Suprapubic skin (tissue), 4 donors: ENCODE data around the gene GRIFIN. TPM values are rescaled to one million over a fixed set of nuclear protein-coding genes. Genes with fewer than 3 reads are reported as not detected.

Experiments used
- DNase-seq, 2 donors: peaks; one replicate each; pipeline ENCODE4 v3.0.0-alpha.2; 2019; ENCODE audit warnings: low spot score in 2 of 2
- H3K27ac ChIP-seq: fragments of 200-600 bp; sonication (generic); one replicate; pipeline ENCODE4 v1.5.1; 2019
- H3K27me3 ChIP-seq: fragments of 200-600 bp; sonication (generic); one replicate; pipeline ENCODE4 v1.5.1; 2019
- H3K36me3 ChIP-seq: fragments of 200-600 bp; sonication (generic); one replicate; pipeline ENCODE4 v1.5.1; 2019
- H3K4me1 ChIP-seq: fragments of 200-600 bp; sonication (generic); one replicate; pipeline ENCODE4 v1.5.1; 2019
- H3K4me3 ChIP-seq: fragments of 200-600 bp; sonication (generic); one replicate; pipeline ENCODE4 v1.5.1; 2019; ENCODE audit warnings: mild to moderate bottlenecking
- H3K9me3 ChIP-seq: fragments of 200-600 bp; sonication (generic); one replicate; pipeline ENCODE4 v1.5.1; 2019
- EP300 ChIP-seq: sonication (generic); formaldehyde crosslinking; IDR thresholded peaks from one replicate; pipeline ENCODE4 v1.6.1; 2017; ENCODE audit warnings: antibody characterized with exemption
- POLR2A ChIP-seq, 2 donors: fragments of 450-650 bp; IDR thresholded peaks; one replicate each; pipeline ENCODE4 v1.6.1; 2017; ENCODE audit warnings: antibody characterized with exemption in 2 of 2, mild to moderate bottlenecking in 2 of 2, moderate library complexity in 2 of 2
- POLR2AphosphoS5 ChIP-seq, 3 donors: sonication (generic); formaldehyde crosslinking; IDR thresholded peaks; one replicate each; pipeline ENCODE4 v1.6.1; 2017; ENCODE audit warnings: antibody characterized with exemption in 3 of 3
- WGBS: methylation state at CpG from one replicate; pipeline ENCODE4 v1.1.5; 2018; 5-methylcytosine and 5-hydroxymethylcytosine counted together
- total RNA-seq, 4 donors: library from RNA; depleted of rRNA; stranded (reverse); fragments of >200 nt; gene quantifications; one replicate each; pipeline ENCODE4 v1.1.0, GENCODE V29; 2016
- TF ChIP-seq, protein P1 (sequence below), 2 donors: fragments of 200-600 bp in 1 of 2; fragments of 450-650 bp in 1 of 2; sonication (generic) in 1 of 2; IDR thresholded peaks; one replicate each; pipeline ENCODE4 v1.5.1; 2016 to 2019; ENCODE audit warnings: antibody characterized with exemption in 2 of 2, mild to moderate bottlenecking in 1 of 2, moderate library complexity in 1 of 2

Gene GRIFIN
- total RNA-seq, 4 donors from 2014 or later = not detected

DNA sequence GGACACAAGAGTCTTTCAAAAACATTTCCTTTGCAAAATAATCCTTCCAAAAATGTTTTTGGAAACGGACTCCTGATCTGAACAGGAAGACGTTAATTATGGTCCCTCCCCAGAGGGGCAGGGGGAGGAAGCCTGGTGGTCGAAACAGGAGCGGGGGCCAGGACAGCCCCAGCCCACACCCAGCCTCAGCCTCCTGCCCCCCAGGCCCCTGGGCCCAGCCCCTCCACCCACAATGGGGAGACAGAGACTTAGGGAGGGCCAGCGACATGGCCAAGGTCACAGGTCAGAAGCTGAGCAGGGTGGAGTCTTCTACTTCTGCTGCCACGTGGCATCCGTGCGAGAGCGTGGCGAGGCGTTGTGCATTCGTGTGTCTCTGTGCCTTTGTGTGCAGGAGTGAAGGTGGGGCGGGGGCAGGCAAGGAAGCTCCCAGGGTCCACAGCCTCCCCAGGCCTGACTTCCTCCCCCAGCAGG, 14.0 kb upstream of the GRIFIN start:
- WGBS = 34% methylated on average over 4 of the region's 13 CpGs
- no peak for TF ChIP-seq EP300
- no peak for TF ChIP-seq POLR2AphosphoS5 (IDR thresholded peaks at IDR 0.05)
- Histone ChIP-seq H3K4me3 (no peak overlapping the region), H3K27me3 (peaks cover 10% of the 10 kb centered on the region), H3K27ac (no peak overlapping the region), H3K9me3 (no peaks in the 10 kb centered on the region), H3K4me1 (peaks cover 43% of the 10 kb centered on the region), H3K36me3 (no peaks in the 10 kb centered on the region)
- no peak for DNase-seq

- Histone ChIP-seq H3K4me3 (no peak overlapping the region), H3K27ac (peak overlapping the region; percentile 64), H3K9me3 (no peaks in the 10 kb centered on the region), H3K36me3 (no peaks in the 10 kb centered on the region), H3K4me1 (peaks cover 36% of the 10 kb centered on the region), H3K27me3 (no peaks in the 10 kb centered on the region)
- TF ChIP-seq POLR2AphosphoS5 (IDR thresholded peaks at IDR 0.05) (no peak), EP300 (no peak), POLR2A (IDR thresholded peaks at IDR 0.05) (no peak)
- TF ChIP-seq, protein P1, sequence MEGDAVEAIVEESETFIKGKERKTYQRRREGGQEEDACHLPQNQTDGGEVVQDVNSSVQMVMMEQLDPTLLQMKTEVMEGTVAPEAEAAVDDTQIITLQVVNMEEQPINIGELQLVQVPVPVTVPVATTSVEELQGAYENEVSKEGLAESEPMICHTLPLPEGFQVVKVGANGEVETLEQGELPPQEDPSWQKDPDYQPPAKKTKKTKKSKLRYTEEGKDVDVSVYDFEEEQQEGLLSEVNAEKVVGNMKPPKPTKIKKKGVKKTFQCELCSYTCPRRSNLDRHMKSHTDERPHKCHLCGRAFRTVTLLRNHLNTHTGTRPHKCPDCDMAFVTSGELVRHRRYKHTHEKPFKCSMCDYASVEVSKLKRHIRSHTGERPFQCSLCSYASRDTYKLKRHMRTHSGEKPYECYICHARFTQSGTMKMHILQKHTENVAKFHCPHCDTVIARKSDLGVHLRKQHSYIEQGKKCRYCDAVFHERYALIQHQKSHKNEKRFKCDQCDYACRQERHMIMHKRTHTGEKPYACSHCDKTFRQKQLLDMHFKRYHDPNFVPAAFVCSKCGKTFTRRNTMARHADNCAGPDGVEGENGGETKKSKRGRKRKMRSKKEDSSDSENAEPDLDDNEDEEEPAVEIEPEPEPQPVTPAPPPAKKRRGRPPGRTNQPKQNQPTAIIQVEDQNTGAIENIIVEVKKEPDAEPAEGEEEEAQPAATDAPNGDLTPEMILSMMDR (IDR thresholded peaks at IDR 0.05) = no peak
- DNase-seq = no peak
- WGBS = 36% methylated on average over 8 of the region's 9 CpGs
These were observed 12.5 kb upstream of the GRIFIN start for GRCh38 chr7:2488681-2489080.

DNA sequence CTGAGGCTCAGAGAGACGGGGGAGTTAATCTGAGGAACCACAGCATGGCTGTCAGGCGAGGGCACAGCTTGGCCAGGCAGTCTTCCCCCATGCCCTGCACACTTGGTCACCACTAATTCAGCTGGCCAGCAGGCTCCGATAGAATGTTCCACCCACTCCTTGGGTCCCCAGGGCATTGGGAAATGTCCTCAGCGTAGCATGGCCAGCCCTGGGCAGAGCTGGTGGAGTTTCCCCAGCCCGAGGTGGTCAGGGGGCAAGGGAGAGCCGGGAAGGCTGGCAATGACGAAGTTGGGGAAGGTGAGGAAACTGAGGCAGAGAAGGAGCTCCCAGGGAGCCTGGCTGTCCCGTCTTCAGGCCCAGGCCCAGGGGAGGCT, 12.1 kb upstream of the GRIFIN start:
- Histone ChIP-seq H3K36me3 (no peaks in the 10 kb centered on the region), H3K4me3 (no peak overlapping the region), H3K27me3 (no peaks in the 10 kb centered on the region), H3K9me3 (no peaks in the 10 kb centered on the region), H3K27ac (peak overlapping the region; percentile 64), H3K4me1 (peaks cover 33% of the 10 kb centered on the region)
- no peak for DNase-seq
- 27% methylated on average over 6 of the region's 8 CpGs for WGBS
- peak in 1 of 3 donors; percentile 50 for TF ChIP-seq POLR2AphosphoS5 (IDR thresholded peaks at IDR 0.05)
- TF ChIP-seq, protein P1 (IDR thresholded peaks at IDR 0.05) = no peak

DNA sequence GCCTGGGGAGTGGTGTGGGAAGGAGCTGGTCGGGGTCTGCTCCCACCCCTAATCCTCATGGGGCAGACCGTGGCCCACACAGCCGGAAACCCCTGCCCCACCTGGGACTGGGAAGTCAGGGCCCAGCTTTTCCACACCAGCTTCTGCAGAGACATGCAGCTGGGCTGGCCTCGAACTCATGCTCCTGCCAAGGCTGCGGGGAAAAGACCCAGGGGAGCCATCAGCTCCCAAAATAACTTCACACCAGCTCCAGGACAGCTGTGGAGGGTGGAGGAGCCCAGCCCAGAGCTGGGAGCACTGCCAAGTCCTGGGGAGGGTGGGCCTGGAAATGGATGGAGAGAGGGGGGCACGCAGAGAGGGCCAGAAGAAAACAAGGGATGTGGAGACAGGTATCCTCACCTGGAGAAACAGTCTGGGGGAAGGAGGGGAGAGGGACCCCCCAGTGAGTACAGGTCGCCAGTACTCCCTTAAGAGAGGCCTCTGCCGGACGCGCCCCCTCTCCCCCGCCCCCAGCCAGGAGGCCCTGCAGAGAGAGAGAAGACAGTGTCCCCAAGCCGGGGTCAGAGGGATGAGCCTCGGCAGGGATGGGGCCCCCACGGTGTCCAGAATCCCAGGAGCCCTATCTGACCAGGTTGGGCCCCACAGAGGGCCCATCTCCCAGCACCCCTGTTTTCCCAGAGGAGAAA, 11.5 kb upstream of the GRIFIN start:
- peak in 1 of 2 donors; percentile 69 for DNase-seq
- H3K27me3 ChIP-seq = no peaks in the 10 kb centered on the region
- H3K9me3 ChIP-seq = no peaks in the 10 kb centered on the region
- peaks cover 33% of the 10 kb centered on the region for H3K4me1 ChIP-seq
- no peak overlapping the region for H3K27ac ChIP-seq
- no peak overlapping the region for H3K4me3 ChIP-seq
- WGBS = 32% methylated on average over 6 of the region's 14 CpGs
- no peaks in the 10 kb centered on the region for H3K36me3 ChIP-seq
- TF ChIP-seq, protein P1 (IDR thresholded peaks at IDR 0.05) = no peak
- no peak for TF ChIP-seq POLR2AphosphoS5 (IDR thresholded peaks at IDR 0.05)

- no peak for DNase-seq
- 76% methylated on average over 12 of the region's 12 CpGs for WGBS
- H3K4me3 ChIP-seq = no peak overlapping the region
- no peaks in the 10 kb centered on the region for H3K36me3 ChIP-seq
- no peak overlapping the region for H3K27ac ChIP-seq
- TF ChIP-seq, protein P1 (IDR thresholded peaks at IDR 0.05) = no peak
- TF ChIP-seq EP300 (no peak), POLR2AphosphoS5 (IDR thresholded peaks at IDR 0.05) (no peak), POLR2A (IDR thresholded peaks at IDR 0.05) (no peak)
- H3K4me1 ChIP-seq = peaks cover 27% of the 10 kb centered on the region
- H3K27me3 ChIP-seq = no peaks in the 10 kb centered on the region
- no peaks in the 10 kb centered on the region for H3K9me3 ChIP-seq
These were observed 8.7 kb upstream of the GRIFIN start for GRCh38 chr7:2484868-2485267.

- Histone ChIP-seq H3K4me3 (no peak overlapping the region), H3K27me3 (no peaks in the 10 kb centered on the region), H3K36me3 (no peaks in the 10 kb centered on the region), H3K9me3 (no peaks in the 10 kb centered on the region), H3K4me1 (peaks cover 22% of the 10 kb centered on the region), H3K27ac (no peak overlapping the region)
- 68% methylated on average over 5 of the region's 5 CpGs for WGBS
- DNase-seq = no peak
- no peak for TF ChIP-seq POLR2A (IDR thresholded peaks at IDR 0.05)
- TF ChIP-seq, protein P1 (IDR thresholded peaks at IDR 0.05) = no peak
- TF ChIP-seq EP300 = no peak
- no peak for TF ChIP-seq POLR2AphosphoS5 (IDR thresholded peaks at IDR 0.05)
These were observed 7.3 kb upstream of the GRIFIN start for GRCh38 chr7:2483494-2483893.
